ENCODE measurements around the gene ATP2A1.

Gene ATP2A1

DNA sequence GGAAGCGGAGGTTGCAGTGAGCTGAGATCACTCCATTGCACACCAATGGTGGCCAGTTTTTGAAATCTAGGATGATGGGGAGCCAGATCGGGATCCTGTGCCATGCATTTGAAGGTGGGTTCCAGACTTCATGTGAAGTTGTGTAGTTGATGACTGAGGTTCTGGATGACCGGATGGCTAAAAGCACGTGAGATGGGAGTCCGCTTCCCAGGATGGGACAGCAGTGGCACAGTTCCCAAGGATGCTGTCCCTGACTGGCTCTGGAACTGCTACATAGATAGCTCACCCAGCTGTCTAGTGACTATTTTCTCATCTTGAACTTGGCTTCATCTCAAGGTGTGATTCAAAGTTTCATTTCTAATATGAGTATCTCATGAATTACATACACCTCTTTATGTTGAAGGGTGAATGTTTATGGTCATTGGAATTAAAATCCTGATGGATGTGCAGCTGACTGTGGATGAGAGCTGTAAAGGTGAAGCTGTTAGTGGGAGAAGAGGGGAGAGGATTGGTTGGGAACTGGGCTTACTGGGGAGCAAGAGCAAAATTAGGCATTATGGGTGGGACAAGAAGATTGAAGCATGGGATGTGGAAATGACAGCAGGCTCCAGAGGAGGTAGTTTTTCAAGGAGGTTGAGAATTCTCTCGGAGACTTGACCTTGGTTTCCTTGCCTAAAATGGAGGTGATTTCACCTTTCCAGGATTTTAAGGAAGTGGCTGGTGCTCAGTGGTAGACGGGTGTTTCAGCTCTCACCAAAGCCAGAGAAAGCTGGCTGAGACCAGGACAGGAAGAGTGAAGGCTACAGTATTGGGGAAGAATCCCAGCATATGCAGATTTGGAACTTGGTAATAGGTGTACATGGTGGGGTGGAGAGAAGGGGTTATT is 40.4 kb upstream of the ATP2A1 start:
- no peak for DNase-seq (ENCODE audit: low read depth, low spot score)
- peaks cover 61% of the 10 kb centered on the region for H3K36me3 ChIP-seq (ENCODE audit: insufficient read depth, low read length)
- no peak overlapping the region for H3K9ac ChIP-seq (ENCODE audit: insufficient read length)
- TF ChIP-seq FOXP2 (optimal IDR thresholded peaks at IDR 0.05; ENCODE audit: control extremely low read depth, extremely low read length, insufficient read depth) = no peak
- TF ChIP-seq EZH2 (IDR thresholded peaks at IDR 0.05) = no peak
- TF ChIP-seq POLR2AphosphoS5 (IDR thresholded peaks at IDR 0.05; ENCODE audit: borderline replicate concordance, low read depth, low read length) = no peak
- peak overlapping the region; percentile 19; the same call in 1 of the 2 replicates for H3K27ac ChIP-seq
- no peaks in the 10 kb centered on the region for H3K9me3 ChIP-seq (ENCODE audit: low read depth, low read length)
- H3K4me3 ChIP-seq = no peak overlapping the region

DNA sequence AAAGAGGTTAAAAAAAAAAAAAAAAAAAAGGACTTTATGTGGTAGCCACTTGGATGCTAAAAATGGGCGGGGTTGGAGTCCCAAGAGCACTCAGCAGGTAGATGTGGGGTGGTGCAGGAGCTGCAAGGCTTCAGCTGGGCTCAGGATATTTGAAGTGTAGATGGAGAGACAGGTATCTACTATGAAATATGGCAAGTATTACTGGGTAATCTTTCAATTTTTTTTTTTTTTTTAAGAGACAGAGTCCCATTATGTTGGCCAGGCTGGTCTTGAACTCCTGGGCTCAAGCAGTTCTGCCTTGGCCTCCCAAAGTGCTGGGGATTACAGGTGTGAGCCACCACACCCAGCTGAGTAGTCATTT is 39.8 kb upstream of the ATP2A1 start:
- Histone ChIP-seq H3K9me3 (ENCODE audit: low read depth, low read length) (no peaks in the 10 kb centered on the region), H3K4me3 (no peak overlapping the region), H3K27ac (peak overlapping the region; percentile 87; the same call in 1 of the 2 replicates), H3K36me3 (ENCODE audit: insufficient read depth, low read length) (peaks cover 61% of the 10 kb centered on the region), H3K9ac (ENCODE audit: insufficient read length) (no peak overlapping the region)
- DNase-seq (ENCODE audit: low read depth, low spot score) = no peak
- TF ChIP-seq POLR2AphosphoS5 (IDR thresholded peaks at IDR 0.05; ENCODE audit: borderline replicate concordance, low read depth, low read length) = no peak
- no peak for TF ChIP-seq EZH2 (IDR thresholded peaks at IDR 0.05)
- TF ChIP-seq FOXP2 (optimal IDR thresholded peaks at IDR 0.05; ENCODE audit: control extremely low read depth, extremely low read length, insufficient read depth) = no peak

DNA sequence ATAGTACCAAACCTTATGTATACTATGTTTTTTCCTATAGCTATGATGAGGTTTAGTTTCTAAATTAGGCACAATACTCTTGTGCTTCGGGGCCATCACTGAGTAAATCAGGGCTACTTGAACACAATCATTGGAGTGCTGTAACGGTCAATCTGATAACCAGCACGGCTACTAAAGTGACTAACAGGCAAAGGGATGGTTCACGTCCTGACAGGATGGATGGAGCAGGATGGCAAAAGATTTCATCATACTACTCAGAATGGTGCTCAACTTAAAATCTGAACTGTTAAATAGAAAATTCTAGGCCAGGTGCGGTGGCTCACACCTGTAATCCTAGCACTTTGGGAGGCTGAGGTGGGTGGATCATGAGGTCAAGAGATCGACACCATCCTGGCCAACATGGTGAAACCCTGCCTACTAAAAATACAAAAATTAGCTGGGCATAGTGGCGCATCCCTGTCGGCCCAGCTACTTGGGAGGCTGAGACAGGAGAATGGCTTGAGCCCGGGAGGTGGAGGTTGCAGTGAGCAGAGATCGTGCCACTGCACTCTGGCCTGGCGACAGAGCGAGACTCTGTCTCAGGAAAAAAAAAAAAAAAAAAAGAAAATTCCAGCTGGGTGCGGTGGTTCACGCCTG is 39.2 kb upstream of the ATP2A1 start:
- no peak overlapping the region for H3K9ac ChIP-seq (ENCODE audit: insufficient read length)
- TF ChIP-seq FOXP2 (optimal IDR thresholded peaks at IDR 0.05; ENCODE audit: control extremely low read depth, extremely low read length, insufficient read depth) = no peak
- TF ChIP-seq POLR2AphosphoS5 (IDR thresholded peaks at IDR 0.05; ENCODE audit: borderline replicate concordance, low read depth, low read length) = no peak; the same call in 1 of the 2 replicates
- TF ChIP-seq EZH2 (IDR thresholded peaks at IDR 0.05) = no peak
- H3K36me3 ChIP-seq (ENCODE audit: insufficient read depth, low read length) = peaks cover 61% of the 10 kb centered on the region

DNA sequence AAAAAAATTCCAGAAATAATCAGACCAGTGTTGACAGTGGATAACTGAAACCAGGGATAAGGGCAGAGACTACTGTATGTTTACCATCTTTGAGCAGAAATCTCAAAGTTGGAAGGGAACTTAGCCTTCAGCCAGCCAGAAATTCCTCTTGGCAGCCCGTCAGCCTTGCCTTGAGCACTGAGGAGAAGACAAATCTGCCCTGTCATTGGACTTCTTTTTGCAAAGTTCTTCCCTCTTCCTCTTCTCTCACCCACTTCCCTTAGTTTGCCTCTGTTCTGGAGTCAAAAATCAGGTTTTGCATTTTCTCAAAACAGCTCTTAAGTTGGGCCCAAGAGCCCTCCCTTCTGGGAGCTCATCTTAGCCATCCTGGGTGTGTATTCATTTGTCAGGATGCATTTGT is 38.4 kb upstream of the ATP2A1 start:
- DNase-seq (ENCODE audit: low read depth, low spot score) = no peak
- no peak overlapping the region for H3K4me3 ChIP-seq
- TF ChIP-seq EZH2 (IDR thresholded peaks at IDR 0.05) (no peak), FOXP2 (optimal IDR thresholded peaks at IDR 0.05; ENCODE audit: control extremely low read depth, extremely low read length, insufficient read depth) (no peak), POLR2AphosphoS5 (IDR thresholded peaks at IDR 0.05; ENCODE audit: borderline replicate concordance, low read depth, low read length) (no peak)
- peaks cover 61% of the 10 kb centered on the region for H3K36me3 ChIP-seq (ENCODE audit: insufficient read depth, low read length)
- H3K9me3 ChIP-seq (ENCODE audit: low read depth, low read length) = no peaks in the 10 kb centered on the region
- H3K9ac ChIP-seq (ENCODE audit: insufficient read length) = no peak overlapping the region
- H3K27ac ChIP-seq = peak overlapping the region; percentile 87

More for the DNA sequence above, 39.2 kb upstream of the ATP2A1 start:
- Histone ChIP-seq H3K27ac (peak overlapping the region; percentile 87; the same call in 1 of the 2 replicates), H3K4me3 (no peak overlapping the region), H3K9me3 (ENCODE audit: low read depth, low read length) (no peaks in the 10 kb centered on the region)
- DNase-seq (ENCODE audit: low read depth, low spot score) = no peak

DNA sequence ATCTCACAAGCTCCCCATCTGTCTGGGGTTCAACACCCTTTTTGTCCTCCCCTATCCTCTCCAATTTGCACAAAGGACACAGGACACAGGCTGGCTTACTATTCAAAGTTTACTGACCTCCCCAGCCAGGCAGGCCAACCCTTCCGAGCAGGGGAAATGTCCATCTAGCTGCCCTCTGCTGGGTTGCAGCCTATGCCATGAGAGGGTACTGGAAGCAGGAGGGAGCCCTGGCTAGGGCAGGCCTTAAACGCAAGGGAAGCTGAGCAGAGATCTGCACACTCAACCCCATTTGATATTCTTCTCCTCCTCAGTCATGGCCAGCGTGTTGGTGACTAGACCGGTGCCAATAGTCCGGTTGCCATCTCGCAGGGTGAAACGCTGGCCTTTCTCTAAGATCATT is 35.6 kb upstream of the ATP2A1 start:
- TF ChIP-seq POLR2AphosphoS5 (IDR thresholded peaks at IDR 0.05; ENCODE audit: borderline replicate concordance, low read depth, low read length) = peak; percentile 22; the same call in 1 of the 2 replicates
- no peak for TF ChIP-seq FOXP2 (optimal IDR thresholded peaks at IDR 0.05; ENCODE audit: control extremely low read depth, extremely low read length, insufficient read depth)
- Histone ChIP-seq H3K4me3 (no peak overlapping the region), H3K27ac (no peak overlapping the region), H3K36me3 (ENCODE audit: insufficient read depth, low read length) (peaks cover 42% of the 10 kb centered on the region), H3K9ac (ENCODE audit: insufficient read length) (no peak overlapping the region), H3K9me3 (ENCODE audit: low read depth, low read length) (no peaks in the 10 kb centered on the region)
- DNase-seq (ENCODE audit: low read depth, low spot score) = no peak

DNA sequence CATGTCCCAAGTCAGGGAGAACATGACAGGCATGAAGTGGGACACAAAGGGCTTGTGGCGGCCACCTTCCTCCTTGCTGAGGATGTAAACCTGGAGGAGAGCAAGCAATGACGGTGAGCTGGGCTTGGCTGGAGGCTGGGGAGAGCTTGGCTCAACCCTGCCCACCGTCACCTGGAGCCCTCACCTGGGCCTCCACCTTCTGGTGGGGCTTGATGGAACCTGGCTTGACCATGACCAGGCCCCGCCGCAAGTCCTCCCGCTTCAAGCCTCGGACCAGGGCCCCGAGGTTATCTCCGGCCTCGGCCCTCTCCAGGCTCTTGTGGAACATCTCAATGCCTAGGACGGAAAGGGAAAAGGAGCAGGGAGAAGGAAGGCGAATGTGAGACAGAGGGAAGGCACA is 34.5 kb upstream of the ATP2A1 start:
- H3K9ac ChIP-seq (ENCODE audit: insufficient read length) = no peak overlapping the region
- H3K9me3 ChIP-seq (ENCODE audit: low read depth, low read length) = no peaks in the 10 kb centered on the region
- H3K27ac ChIP-seq = no peak overlapping the region
- TF ChIP-seq EZH2 (IDR thresholded peaks at IDR 0.05) = no peak
- TF ChIP-seq FOXP2 (optimal IDR thresholded peaks at IDR 0.05; ENCODE audit: control extremely low read depth, extremely low read length, insufficient read depth) = no peak
- no peak; the same call in 1 of the 2 replicates for TF ChIP-seq POLR2AphosphoS5 (IDR thresholded peaks at IDR 0.05; ENCODE audit: borderline replicate concordance, low read depth, low read length)
- H3K36me3 ChIP-seq (ENCODE audit: insufficient read depth, low read length) = peaks cover 35% of the 10 kb centered on the region
- no peak for DNase-seq (ENCODE audit: low read depth, low spot score)
- no peak overlapping the region for H3K4me3 ChIP-seq

DNA sequence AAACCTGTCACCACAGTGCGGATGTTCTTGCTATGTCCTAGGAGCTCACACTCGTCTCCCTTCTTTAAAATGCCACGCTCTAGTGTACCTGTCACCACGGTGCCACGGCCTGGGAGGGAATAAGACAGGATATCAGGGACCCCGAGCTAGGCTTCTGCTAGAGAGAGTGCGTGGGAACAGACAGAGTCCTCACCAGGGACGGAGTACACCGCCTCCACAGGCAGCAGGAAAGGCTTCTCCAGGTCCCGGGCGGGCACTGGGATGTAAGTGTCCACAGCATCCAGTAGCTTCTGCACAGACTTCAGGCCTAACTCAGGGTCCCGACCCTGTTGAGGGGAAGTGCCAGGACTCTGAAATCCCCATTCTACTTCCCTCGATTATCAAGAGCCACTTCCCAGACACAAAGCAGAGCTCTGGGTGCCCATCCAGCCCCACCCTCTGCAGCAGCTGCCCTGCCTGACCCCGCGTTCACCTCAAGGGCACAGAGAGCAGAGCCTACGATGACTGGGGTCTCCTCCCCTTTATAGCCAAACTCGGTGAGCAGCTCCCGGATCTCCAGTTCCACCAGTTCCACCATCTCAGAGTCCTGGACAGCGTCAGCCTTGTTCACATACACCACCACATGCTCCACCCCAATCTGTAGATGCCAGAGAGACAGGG is 33.9 kb upstream of the ATP2A1 start:
- Histone ChIP-seq H3K27ac (no peak overlapping the region), H3K9ac (ENCODE audit: insufficient read length) (no peak overlapping the region), H3K9me3 (ENCODE audit: low read depth, low read length) (no peaks in the 10 kb centered on the region), H3K36me3 (ENCODE audit: insufficient read depth, low read length) (peaks cover 35% of the 10 kb centered on the region), H3K4me3 (no peak overlapping the region)
- no peak for DNase-seq (ENCODE audit: low read depth, low spot score)
- TF ChIP-seq EZH2 (IDR thresholded peaks at IDR 0.05) (no peak), POLR2AphosphoS5 (IDR thresholded peaks at IDR 0.05; ENCODE audit: borderline replicate concordance, low read depth, low read length) (no peak), FOXP2 (optimal IDR thresholded peaks at IDR 0.05; ENCODE audit: control extremely low read depth, extremely low read length, insufficient read depth) (no peak)

DNA sequence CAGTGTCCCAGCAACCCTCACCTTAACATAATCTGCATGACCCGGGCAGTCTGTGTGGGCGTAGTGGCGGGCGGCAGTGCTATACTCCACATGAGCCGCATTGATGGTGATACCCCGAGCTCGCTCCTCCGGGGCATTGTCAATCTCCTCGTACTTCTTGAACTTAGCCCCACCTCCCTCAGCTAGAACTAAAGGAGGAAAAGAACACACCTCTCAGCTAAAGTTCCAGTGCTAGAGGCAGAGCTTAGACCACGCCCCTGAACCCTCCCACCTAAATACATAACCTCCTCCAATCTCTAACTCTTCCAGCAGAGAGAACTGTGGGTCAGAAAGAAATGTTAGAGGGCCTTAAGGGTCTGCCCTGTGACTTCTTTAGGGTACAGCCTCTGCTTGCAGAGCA is 33.0 kb upstream of the ATP2A1 start:
- Histone ChIP-seq H3K4me3 (peak overlapping the region; percentile 97), H3K9me3 (ENCODE audit: low read depth, low read length) (no peaks in the 10 kb centered on the region), H3K27ac (no peak overlapping the region), H3K36me3 (ENCODE audit: insufficient read depth, low read length) (peaks cover 35% of the 10 kb centered on the region), H3K9ac (ENCODE audit: insufficient read length) (peak overlapping the region; percentile 98)
- TF ChIP-seq FOXP2 (optimal IDR thresholded peaks at IDR 0.05; ENCODE audit: control extremely low read depth, extremely low read length, insufficient read depth) (no peak), EZH2 (IDR thresholded peaks at IDR 0.05) (no peak)
- no peak for DNase-seq (ENCODE audit: low read depth, low spot score)

All from SK-N-MC (cell line).